Endometrial microvascular endothelial cells (primary cell): Measurements from ENCODE around the gene PSD4. TPM values are rescaled to one million over a fixed set of nuclear protein-coding genes. Genes with fewer than 3 reads are reported as not detected.
"Not testable (repeated sequence)": the region's sequence is repeated elsewhere in the genome, so short reads cannot be mapped to it uniquely, and the experiment has no call there.

ENCODE experiments used
- in situ Hi-C: cut with HindIII; loops from 2 replicates; pipeline ENCODE4 v1.10.0; 2017; ENCODE audit warnings: low sequenced_read_pairs, low pct_unique_long_range_greater_than_20kb; ENCODE audit errors: inconsistent ontology term
- total RNA-seq: library from RNA; depleted of rRNA; stranded (reverse); fragments of >200 nt; gene quantifications from one replicate; pipeline ENCODE4 v1.2.3, GENCODE V29; 2015; ENCODE audit errors: inconsistent ontology term

PSD4 gene
- total RNA-seq, 1 donor from 2014 or later: 0.56 TPM

DNA sequence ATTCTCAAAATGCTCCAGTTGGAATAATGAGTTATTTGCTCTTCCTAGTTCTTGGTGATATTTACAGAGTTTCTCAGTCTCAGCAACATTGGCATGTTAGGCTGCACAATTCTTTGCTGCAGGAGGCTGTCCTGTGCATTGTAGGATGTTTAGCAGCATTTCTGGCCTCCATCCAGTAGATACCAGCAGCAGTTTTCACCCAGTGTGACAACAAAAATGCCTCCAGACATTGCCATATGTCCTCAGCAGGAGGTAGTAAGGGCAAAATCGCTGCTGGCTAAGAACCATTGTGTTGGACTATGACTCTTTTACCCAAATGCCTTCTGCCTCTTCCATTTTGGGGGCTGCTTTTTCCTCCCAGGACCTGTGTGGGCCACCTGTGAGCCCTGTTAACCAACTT is 54.6 kb downstream of the PSD4 start:
- in situ Hi-C loops: no loop called here

DNA sequence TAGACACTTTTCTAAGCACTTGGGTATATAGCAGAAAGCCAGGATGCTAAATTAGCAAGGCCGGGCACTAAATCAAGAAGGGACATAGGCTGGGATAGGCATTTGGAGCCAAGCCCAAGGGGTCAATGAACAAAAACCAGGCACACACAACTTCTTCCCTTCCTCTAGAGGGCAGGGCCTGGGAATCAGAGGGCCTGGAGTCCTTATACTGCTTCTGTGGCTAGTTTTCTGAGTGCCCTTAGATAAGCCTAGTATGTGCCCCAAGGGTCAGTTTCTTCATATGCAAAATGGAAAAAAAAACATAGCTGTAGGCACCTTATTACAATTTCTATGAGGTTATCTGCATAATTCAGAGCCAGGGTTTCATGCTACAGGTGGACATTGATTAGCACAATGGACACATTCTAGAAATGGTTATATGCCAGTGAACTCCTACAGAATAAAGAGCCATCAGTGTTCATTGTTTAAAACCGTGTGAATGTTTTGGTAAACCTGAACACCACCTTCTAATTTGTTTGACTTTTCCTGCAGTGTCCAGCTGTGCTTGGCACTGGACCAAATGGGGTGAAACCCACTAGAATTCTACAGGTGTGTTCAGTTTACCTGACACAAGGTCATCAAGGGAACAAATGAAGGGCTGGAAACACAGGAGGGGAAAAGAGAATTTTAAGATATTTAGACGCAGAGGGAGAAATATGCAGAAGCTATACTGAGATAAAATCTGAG is 55.4 kb downstream of the PSD4 start:
- in situ Hi-C loops: no loop called here

GRCh38 chr2:113229795-113230194 is 56.0 kb downstream of the PSD4 start:
- in situ Hi-C loops: no loop called here

DNA sequence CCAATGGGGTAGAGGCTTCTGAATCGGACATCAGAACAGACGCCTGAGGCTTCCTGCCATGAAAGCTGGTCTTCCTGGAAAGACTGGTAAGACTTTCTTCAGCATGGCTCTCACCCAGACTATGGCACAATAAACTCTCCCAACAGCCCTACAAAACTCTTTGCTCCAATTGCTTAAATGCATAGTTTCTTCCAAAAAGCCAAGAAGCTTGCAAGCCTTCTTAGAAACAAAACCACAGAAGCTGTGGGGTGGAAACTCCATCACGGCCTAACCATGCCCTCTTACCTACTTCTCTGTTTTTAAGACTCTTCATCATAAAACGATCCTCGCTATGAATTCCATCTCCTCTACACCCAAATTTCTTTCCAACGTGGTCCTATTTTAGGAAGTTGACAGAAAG is 56.8 kb downstream of the PSD4 start:
- in situ Hi-C loops: no loop called here

DNA sequence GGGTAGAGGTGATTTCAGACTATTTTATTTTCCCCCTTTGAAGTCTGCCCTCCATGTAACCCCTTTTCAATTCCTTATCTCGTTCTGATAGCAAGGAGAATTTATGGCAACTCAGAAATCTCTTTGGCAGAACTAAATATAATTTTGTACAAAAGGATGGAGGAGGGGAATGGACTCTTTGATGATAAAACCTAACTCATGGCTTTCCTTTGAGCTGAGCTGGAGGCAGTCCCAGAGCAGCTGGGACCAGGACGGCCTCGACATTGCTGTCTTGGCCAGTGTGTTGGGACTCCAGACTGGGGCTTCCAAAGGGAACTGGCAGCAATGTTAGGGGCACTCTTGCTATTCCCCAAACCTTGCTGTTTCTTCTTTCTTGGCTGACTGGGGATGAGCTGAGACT is 57.3 kb downstream of the PSD4 start:
- in situ Hi-C loops: no loop called here

GRCh38 chr2:113232123-113232522 is 58.4 kb downstream of the PSD4 start:
- in situ Hi-C loops: no loop called here

DNA sequence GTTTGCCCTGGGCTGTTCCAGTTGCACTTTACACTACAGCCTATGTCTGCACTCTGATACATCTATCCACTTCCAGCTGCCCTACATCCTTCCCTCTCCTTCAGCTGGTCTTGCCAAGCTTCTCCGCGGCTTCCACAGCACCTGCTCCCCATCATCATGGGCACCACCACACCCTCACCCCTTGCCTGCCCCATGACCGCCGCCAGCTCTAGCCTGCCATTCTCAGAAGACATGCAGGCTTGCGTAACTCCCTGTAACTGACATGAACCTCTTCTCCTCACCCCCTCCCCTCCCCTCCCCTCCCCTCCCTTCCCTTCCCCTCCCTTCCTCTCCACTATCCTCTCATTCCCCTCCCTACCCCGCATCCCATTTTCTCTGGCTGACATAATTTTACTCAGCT is 59.0 kb downstream of the PSD4 start:
- in situ Hi-C loops: no loop called here

- in situ Hi-C loops: no loop called here
These were observed 60.1 kb downstream of the PSD4 start for GRCh38 chr2:113233593-113234550.

- in situ Hi-C loops: no loop called here
These were observed 61.1 kb downstream of the PSD4 start for GRCh38 chr2:113234721-113235346.

DNA sequence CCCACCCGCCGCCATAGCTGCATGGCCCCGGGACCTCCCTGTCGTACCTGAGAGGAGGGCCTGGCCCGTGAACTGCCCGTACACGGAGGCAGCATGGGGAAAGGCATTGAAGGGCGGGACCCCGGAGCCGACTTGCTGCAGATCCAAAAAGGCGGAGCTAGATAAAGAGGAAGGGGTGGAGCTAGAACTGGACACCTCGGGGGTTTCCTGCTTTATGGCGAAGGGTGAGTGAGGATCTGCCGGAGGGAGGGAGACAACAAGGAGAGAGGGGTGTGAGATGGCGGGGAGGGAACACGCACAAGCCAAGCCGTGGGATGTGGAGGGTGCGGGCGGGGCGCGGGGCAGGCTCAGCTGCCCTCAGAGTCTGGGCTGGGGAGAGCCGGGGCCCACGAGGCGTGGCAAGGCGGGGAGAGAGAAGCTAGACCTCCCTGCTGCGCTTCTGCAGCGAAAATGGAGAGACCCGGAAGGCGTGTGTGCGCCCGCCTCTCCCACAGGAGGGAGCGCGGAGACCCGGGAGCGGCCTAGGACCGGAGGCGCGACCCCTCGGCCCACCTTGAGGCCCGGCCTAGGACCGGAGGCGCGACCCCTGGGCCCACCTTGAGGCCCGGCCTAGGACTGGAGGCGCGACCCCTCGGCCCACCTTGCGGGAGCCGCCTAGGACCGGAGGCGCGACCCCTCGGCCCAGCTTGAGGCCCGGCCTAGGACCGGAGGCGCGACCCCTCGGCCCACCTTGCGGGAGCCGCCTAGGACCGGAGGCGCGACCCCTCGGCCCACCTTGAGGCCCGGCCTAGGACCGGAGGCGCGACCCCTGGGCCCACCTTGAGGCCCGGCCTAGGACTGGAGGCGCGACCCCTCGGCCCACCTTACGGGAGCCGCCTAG is 61.8 kb downstream of the PSD4 start:
- in situ Hi-C loops: not testable (repeated sequence)

DNA sequence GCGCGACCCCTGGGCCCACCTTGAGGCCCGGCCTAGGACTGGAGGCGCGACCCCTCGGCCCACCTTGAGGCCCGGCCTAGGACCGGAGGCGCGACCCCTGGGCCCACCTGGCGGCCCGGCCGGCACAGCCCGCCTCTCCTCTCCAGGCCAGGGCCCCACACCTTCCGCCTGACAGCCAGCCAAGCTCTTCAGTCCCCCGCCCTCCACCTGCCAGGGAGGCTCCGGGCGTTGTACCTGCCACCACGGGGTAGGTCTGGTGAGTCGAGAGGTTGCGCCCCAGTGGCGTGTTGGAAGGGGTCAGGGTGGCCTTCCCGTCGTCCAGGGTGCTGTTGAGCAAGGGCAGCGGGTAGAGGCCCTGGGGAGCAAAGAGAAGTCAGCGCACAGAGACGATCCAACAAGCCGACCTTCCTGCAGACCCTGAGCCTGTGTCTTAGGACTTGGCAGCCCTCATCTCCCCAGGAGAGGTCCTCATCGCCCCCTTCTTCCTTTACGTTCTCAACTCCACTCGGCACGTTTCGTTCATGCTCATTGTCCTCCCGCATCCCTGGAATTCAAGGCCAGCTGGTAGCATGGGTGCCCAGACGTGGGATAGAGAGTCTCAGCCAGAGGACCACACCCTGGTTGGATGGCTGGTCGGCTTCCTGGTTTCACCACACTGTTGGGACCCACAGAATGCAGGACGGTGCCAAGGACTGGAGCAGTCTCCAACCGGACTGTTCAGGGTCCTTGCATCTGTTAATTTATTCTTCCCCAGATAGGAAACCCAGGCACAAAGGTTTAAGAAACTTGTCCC is 62.8 kb downstream of the PSD4 start:
- in situ Hi-C loops: no loop called here

DNA sequence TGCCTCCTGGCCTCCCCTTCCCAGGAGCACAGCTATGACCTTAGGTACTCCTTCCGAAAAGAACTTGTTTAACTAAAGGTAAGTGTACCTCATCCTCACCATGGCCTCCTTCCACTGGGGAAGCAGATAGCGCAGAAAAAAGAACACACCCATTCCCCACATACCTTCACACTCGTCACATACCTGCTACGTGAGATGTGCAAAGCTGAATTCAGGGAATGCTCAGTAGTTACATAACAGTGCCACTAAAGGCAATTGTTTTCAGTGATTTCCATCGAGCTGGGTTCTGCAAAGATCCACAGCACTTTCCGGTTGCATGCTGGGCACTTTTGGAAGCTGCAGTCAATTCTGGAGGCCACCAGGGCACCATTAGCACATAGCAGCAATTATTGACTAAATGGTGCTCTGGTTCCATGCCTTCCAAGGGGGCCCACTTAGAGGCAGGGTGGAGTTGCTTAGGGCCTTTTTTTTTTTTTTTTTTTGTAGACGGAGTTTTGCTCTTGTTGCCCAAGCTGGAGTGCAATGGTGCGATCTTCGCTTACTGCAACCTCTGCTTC is 63.9 kb downstream of the PSD4 start:
- in situ Hi-C loops: no loop called here

GRCh38 chr2:113238871-113239839 is 65.4 kb downstream of the PSD4 start:
- in situ Hi-C loops: no loop called here

GRCh38 chr2:113240150-113240914 is 66.6 kb downstream of the PSD4 start:
- in situ Hi-C loops: no loop called here

GRCh38 chr2:113240915-113241911 is 67.4 kb downstream of the PSD4 start:
- in situ Hi-C loops: no loop called here
